NT2/D1 (cell line): ENCODE data around the gene DICER1.

Source experiments
- DNase-seq: peaks from one replicate; pipeline ENCODE4 v3.0.0-alpha.2; 2011; ENCODE audit warnings: low read depth, low spot score
- H3K27me3 ChIP-seq: 2 replicates; pipeline ENCODE4 v1.6.0; 2011; ENCODE audit warnings: mild to moderate bottlenecking; ENCODE audit not compliant: insufficient read length, insufficient read depth
- H3K36me3 ChIP-seq: 2 replicates; pipeline ENCODE4 v1.6.1; 2011; ENCODE audit warnings: mild to moderate bottlenecking, low read length, mixed read lengths; ENCODE audit not compliant: insufficient read depth, insufficient read length
- H3K4me1 ChIP-seq: 2 replicates; pipeline ENCODE4 v1.5.1; 2011; ENCODE audit not compliant: insufficient read depth, insufficient read length
- H3K4me3 ChIP-seq: 2 replicates; pipeline ENCODE4 v1.5.1; 2011; ENCODE audit warnings: low read depth; ENCODE audit not compliant: insufficient read length
- H3K9ac ChIP-seq: 2 replicates; pipeline ENCODE4 v1.6.0; 2011; ENCODE audit warnings: low read depth; ENCODE audit not compliant: insufficient read length
- H3K9me3 ChIP-seq: 2 replicates; pipeline ENCODE4 v1.5.1; 2011; ENCODE audit warnings: mild to moderate bottlenecking, low read length; ENCODE audit not compliant: insufficient read depth
- SUZ12 ChIP-seq: IDR thresholded peaks from 2 replicates; pipeline ENCODE4 v1.6.1; 2011; ENCODE audit not compliant: insufficient read length, insufficient read depth; ENCODE audit errors: extremely low read depth
- YY1 ChIP-seq: IDR thresholded peaks from 2 replicates; pipeline ENCODE4 v1.6.1; 2011; ENCODE audit not compliant: insufficient read length, insufficient read depth
- ZNF274 ChIP-seq: IDR thresholded peaks from 2 replicates; pipeline ENCODE4 v1.6.1; 2011; ENCODE audit warnings: mild to moderate bottlenecking, low read depth, low read length

Gene DICER1

DNA sequence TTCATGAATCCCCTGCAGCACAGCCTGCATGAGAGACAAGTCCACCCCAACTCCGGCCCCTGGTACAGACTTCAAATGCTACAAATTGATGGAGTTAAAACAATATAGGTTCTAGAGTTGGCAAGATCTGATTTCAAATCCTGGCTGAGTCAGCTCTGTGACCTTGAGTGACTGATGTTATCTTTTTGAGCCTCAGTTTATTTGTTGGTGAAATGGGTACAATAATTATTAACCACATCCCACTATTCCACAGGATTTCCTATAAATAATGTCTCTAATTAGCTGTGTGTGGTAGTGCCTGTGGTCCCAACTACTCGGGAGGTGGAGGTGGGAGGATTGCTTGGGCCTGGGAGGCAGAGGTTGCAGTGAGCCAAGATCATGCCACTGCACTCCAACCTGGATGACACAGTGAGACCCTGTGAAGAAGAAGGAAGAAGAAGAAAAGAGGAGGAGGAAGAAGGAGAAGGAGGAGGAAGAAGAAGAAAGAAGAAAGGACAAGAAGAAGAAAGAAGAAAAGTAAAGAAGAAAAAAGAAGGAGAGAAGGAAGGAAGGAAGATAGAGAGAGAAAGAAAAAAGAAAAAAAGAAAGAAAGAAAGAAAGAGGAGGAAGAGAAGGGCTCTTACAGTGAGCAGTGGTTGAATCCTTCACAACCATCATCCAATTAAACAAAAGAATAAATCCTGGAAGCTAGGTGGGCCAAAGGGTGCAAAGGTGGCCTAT, 39.7 kb upstream of the DICER1 start:
- Histone ChIP-seq H3K36me3 (no peaks in the 10 kb centered on the region), H3K27me3 (no peaks in the 10 kb centered on the region), H3K9ac (no peak overlapping the region), H3K4me3 (no peak overlapping the region), H3K4me1 (peaks cover 12% of the 10 kb centered on the region), H3K9me3 (no peaks in the 10 kb centered on the region)
- no peak for TF ChIP-seq ZNF274
- no peak for TF ChIP-seq SUZ12
- no peak for TF ChIP-seq YY1
- DNase-seq, result no peak

DNA sequence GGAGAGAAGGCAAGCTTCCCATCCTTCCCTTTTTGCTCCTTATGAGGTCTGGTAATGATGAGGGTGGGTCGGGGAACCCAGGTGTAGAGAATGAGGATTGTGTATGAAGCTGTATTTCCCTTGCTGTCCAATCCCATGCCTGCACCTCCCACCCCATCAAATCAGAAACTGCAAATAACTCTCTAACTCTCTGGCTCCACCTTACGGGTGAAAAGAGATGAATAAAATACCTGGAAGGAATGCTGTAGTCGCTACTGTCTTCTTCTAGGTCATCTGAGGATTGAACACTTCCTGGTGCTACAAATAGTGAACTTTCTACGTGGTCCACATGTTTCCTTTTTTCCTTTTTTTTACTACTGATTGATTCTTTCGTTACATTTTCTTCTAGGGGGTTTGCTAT, 38.9 kb upstream of the DICER1 start:
- no peaks in the 10 kb centered on the region for H3K27me3 ChIP-seq
- no peak for TF ChIP-seq SUZ12
- TF ChIP-seq YY1, result no peak
- H3K36me3 ChIP-seq, result no peaks in the 10 kb centered on the region
- H3K4me3 ChIP-seq, result no peak overlapping the region
- DNase-seq, result no peak
- peaks cover 12% of the 10 kb centered on the region for H3K4me1 ChIP-seq
- H3K9me3 ChIP-seq, result no peaks in the 10 kb centered on the region
- no peak overlapping the region for H3K9ac ChIP-seq

DNA sequence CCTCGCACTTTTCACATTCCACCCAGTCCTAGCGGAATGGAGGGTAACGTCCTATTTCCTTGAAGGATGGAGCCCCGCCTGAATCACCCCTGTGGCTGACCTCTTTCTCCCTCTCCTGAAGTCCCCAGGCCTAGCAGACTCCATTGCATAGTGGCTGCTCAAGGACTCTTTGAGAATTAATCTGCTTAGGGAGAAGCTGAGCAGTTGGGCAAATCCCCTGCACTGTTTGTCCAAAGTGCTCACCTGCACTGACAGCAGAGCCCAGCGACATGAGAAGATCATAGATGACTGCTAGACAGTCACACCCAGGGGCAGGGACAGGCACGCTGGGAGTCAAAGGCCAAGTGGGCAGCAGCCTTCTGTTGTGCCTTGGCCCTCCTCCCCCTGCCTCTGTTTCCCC, 37.7 kb upstream of the DICER1 start:
- Histone ChIP-seq H3K4me3 (no peak overlapping the region), H3K9me3 (no peaks in the 10 kb centered on the region), H3K4me1 (peaks cover 16% of the 10 kb centered on the region), H3K27me3 (no peaks in the 10 kb centered on the region), H3K9ac (no peak overlapping the region), H3K36me3 (no peaks in the 10 kb centered on the region)
- DNase-seq, result no peak
- TF ChIP-seq ZNF274, result no peak
- TF ChIP-seq YY1, result no peak
- TF ChIP-seq SUZ12, result no peak

DNA sequence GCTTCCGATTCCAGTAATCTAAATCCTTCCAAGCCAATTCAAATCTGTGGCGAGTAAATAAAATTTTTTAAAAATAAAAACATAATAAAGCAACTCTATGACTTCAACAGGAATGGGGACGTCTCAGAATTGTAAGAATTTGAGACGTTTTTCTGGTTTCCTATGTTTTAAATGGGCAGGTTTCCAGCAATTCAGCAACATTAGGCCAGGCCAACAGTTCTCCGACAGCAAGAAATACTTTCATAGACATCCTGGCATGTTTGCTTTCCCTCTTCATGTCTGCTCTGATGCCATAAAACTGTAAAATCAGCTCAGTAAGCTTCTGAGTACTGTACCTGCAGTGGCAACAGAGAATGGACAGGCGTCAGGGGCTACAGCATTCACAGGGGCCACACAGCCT, 35.8 kb upstream of the DICER1 start:
- no peaks in the 10 kb centered on the region for H3K27me3 ChIP-seq
- no peak for DNase-seq
- TF ChIP-seq SUZ12 (no peak), ZNF274 (no peak), YY1 (no peak)
- H3K9me3 ChIP-seq, result no peaks in the 10 kb centered on the region
- H3K4me1 ChIP-seq, result peaks cover 12% of the 10 kb centered on the region
- H3K9ac ChIP-seq, result no peak overlapping the region
- no peaks in the 10 kb centered on the region for H3K36me3 ChIP-seq
- no peak overlapping the region for H3K4me3 ChIP-seq

DNA sequence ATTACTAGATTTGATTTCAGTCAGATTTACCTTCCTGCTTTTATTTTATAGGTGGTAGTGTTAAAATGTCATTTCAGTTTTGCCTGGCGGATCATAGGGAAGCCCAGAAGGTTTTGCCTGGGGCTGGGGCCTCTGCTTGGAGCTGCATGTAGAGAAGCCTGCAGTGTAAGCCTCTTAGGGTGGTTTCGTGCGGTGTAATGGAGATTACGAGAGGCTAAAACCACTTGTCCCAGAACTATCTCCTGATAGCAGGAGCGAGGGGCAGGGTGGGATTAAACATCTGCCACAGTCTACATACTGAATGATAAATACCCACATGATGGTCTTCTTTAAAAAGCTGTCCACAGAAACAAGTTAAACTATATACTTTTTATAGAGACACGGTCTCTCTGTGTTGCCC, 35.0 kb upstream of the DICER1 start:
- H3K4me3 ChIP-seq, result no peak overlapping the region
- DNase-seq, result no peak
- no peaks in the 10 kb centered on the region for H3K36me3 ChIP-seq
- H3K9ac ChIP-seq, result no peak overlapping the region
- no peak for TF ChIP-seq ZNF274
- TF ChIP-seq YY1, result no peak
- TF ChIP-seq SUZ12, result no peak
- no peaks in the 10 kb centered on the region for H3K27me3 ChIP-seq
- H3K4me1 ChIP-seq, result peaks cover 12% of the 10 kb centered on the region
- 0 out of 2 replicates have a peak, but pooled peaks cover 4% of the 10 kb centered on the region for H3K9me3 ChIP-seq

DNA sequence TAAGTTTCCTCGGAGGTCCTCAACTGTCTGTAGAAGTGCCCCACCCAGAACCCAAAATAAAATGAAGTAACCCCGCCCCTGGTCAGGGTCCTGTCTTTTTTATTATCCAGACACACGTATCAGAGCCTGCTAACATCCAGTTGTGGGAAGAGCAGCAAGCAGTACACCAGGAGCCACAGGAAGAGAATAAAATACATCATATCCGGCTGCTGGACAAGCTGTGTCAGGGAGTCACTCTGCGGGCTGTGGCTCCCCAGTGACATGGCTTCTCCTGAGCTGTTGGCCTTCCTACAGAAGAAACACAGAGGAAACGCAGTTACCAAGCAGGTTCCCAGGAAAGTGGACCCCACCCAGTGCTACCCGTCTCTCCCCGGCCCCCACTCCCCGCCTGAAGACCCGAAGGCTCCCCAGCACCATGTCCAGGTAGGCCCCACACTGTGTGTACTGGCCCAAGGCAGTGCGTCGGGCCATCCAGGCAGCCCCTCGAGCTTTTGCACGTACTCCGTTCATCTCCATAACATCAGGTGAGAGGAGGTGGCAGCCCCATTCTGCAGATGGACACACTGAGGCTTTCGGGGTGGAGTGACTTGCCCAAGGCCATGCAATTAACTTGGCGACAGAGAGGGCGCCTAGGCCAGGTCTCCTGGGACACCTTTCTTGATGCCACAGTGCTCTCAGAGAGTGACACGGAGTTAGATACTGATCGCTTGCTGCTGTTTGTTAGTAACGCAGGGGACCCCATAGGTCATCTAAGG, 34.3 kb upstream of the DICER1 start:
- H3K4me3 ChIP-seq, result no peak overlapping the region
- TF ChIP-seq ZNF274, result no peak
- no peak overlapping the region for H3K9ac ChIP-seq
- peaks cover 12% of the 10 kb centered on the region for H3K4me1 ChIP-seq
- DNase-seq, result no peak
- no peaks in the 10 kb centered on the region for H3K27me3 ChIP-seq
- no peaks in the 10 kb centered on the region for H3K36me3 ChIP-seq
- 0 out of 2 replicates have a peak, but pooled peaks cover 4% of the 10 kb centered on the region for H3K9me3 ChIP-seq

DNA sequence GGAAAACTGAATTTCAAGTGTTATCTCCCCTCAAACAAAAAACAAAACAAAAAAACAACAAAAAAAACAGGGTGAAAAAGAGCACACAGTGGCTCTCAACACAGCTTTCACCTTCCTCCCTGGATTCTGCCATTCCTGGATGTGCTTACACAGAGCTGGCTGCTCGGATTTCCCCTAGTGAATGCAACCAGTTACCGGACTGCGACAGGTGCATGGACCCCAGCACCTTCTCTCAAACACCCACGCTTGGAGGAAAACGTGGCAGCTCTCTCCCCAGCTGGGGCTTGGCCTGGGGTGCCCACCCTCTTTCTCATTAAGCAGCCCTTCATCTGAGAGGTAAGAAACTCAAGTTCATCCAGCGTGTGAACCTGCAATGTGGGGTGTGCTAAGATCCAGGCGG, 33.5 kb upstream of the DICER1 start:
- Histone ChIP-seq H3K27me3 (no peaks in the 10 kb centered on the region), H3K4me1 (peaks cover 12% of the 10 kb centered on the region), H3K36me3 (no peaks in the 10 kb centered on the region), H3K4me3 (no peak overlapping the region), H3K9ac (no peak overlapping the region), H3K9me3 (0 out of 2 replicates have a peak, but pooled peaks cover 4% of the 10 kb centered on the region)
- no peak for DNase-seq
- no peak for TF ChIP-seq YY1
- TF ChIP-seq ZNF274, result no peak
- TF ChIP-seq SUZ12, result no peak

DNA sequence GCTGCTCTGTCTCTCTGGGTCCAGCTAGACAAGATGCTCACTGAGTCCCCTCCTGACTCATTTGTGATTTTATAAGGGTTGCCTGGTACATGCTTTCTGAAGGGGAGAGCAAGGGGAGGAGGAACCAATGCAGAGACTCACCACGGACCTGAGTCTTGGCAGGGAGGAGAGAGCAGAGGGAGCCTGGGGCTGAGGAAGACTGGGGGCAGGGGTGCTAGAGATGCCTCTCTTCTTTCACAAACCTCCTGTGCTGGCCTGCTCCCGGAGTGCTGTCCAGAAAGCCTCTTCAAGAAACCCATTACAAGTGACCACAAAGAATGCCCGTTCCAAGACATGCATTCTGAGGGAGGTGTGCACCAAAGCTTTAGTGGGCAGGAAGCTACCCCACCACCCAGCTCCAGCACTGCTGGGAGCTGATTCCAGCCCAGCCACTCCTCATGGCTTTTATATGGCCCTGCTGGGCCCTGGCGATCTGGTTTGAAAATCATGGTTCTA, 33.1 kb upstream of the DICER1 start:
- Histone ChIP-seq H3K27me3 (no peaks in the 10 kb centered on the region), H3K4me1 (peaks cover 12% of the 10 kb centered on the region), H3K9ac (no peak overlapping the region), H3K9me3 (0 out of 2 replicates have a peak, but pooled peaks cover 4% of the 10 kb centered on the region), H3K4me3 (no peak overlapping the region), H3K36me3 (no peaks in the 10 kb centered on the region)
- DNase-seq, result no peak
- TF ChIP-seq SUZ12 (no peak), YY1 (no peak), ZNF274 (no peak)
